Measurements from ENCODE around the gene AVP.
"Not testable (repeated sequence)": the region's sequence is repeated elsewhere in the genome, so short reads cannot be mapped to it uniquely, and the experiment has no call there.

The AVP gene

GRCh38 chr20:3121271-3121911 lies 36.9 kb upstream of the AVP start:
- Mint-ChIP-seq H3K9me3 (peaks cover 22% of the 10 kb centered on the region), H3K4me3 (peak overlapping the region; percentile 64), H3K27me3 (no peaks in the 10 kb centered on the region), H3K36me3 (peaks cover 55% of the 10 kb centered on the region), H3K27ac (peak overlapping the region; percentile 99), H3K4me1 (peaks cover 52% of the 10 kb centered on the region)
- CTCF ChIA-PET = interaction anchor here (1.7 kb wide), 1 partner anchor 68 kb away, joined by 7 read pairs; no protein-coding TSS in a partner anchor
- DNase-seq = peak; percentile 58

DNA sequence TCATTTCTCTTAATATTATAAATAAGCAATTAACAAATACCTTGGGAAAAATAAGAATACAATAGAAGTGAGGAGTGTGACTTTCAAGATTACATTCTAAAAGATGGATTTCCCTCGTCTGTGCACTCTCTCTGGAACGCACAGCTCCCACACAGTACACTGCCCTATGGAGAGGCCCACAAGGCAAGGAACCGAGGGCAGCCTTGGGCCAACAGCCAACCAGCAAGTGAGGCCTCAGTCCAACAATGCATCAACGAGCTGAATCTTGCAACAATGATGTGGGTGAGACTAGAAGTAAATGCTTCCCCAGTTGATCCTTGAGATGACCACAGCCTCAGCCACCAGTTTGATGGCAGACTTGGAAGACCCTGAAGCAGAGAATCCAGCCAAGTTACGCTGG lies 34.5 kb upstream of the AVP start:
- Mint-ChIP-seq H3K36me3 (peaks cover 55% of the 10 kb centered on the region), H3K27me3 (no peaks in the 10 kb centered on the region), H3K4me1 (peaks cover 53% of the 10 kb centered on the region), H3K9me3 (peaks cover 17% of the 10 kb centered on the region), H3K27ac (peak overlapping the region; percentile 76), H3K4me3 (no peak overlapping the region)
- no peak for DNase-seq
- CTCF ChIA-PET = interaction anchor here (1.0 to 2.2 kb wide), 2 partner anchors 29 to 197 kb away, joined by 3 to 7 read pairs; no protein-coding TSS in a partner anchor

DNA sequence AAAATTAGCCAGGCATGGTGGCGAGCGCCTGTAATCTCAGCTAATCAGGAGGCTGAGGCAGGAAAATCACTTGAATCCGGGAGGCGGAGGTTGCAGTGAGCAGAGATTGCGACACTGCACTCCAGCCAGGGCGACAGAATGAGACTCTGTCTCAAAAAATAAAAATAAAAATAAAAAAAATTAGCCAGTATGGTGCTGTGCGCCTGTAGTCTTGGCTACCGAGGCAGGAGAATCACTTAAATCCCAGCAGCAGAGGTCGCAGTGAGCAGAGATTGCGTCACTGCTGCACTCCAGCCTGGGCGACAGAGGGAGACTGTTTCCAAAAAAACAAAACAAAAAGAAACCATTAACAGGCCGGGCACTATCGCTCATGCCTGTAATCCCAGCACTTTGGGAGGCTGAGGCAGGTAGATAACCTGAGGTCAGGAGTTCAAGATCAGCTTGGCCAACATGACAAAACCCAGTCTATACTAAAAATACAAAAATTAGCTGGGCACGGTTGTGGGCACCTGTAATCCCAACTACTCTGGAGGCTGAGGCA lies 33.4 kb upstream of the AVP start:
- Mint-ChIP-seq H3K27ac (peak overlapping the region; percentile 86), H3K36me3 (peaks cover 51% of the 10 kb centered on the region), H3K4me1 (peaks cover 41% of the 10 kb centered on the region)
- DNase-seq = peak; percentile 76
- CTCF ChIA-PET = interaction anchor here (0.7 to 2.2 kb wide), 9 partner anchors 31 to 199 kb away, joined by 3 to 7 read pairs (median 3); no protein-coding TSS in a partner anchor
- H3K4me3 Mint-ChIP-seq, H3K27me3 Mint-ChIP-seq, H3K9me3 Mint-ChIP-seq: not testable (repeated sequence)

- Mint-ChIP-seq H3K27ac (no peak overlapping the region), H3K4me3 (no peak overlapping the region), H3K9me3 (peaks cover under 1% of the 10 kb centered on the region), H3K4me1 (peaks cover 26% of the 10 kb centered on the region), H3K36me3 (peaks cover 38% of the 10 kb centered on the region), H3K27me3 (no peaks in the 10 kb centered on the region)
- DNase-seq = no peak
- CTCF ChIA-PET = interaction anchor here (0.6 to 1.7 kb wide), 7 partner anchors 13 to 565 kb away, joined by 3 to 5 read pairs (median 3); no protein-coding TSS in a partner anchor
Observed at GRCh38 chr20:3116341-3116740, 31.8 kb upstream of the AVP start.

GRCh38 chr20:3115190-3116107 lies 30.9 kb upstream of the AVP start:
- no peak overlapping the region for H3K4me3 Mint-ChIP-seq
- peak; percentile 38 for DNase-seq
- H3K9me3 Mint-ChIP-seq = no peaks in the 10 kb centered on the region
- H3K36me3 Mint-ChIP-seq = peaks cover 35% of the 10 kb centered on the region
- H3K27me3 Mint-ChIP-seq = no peaks in the 10 kb centered on the region
- H3K4me1 Mint-ChIP-seq = peaks cover 17% of the 10 kb centered on the region
- CTCF ChIA-PET = interaction anchor here (0.6 to 2.0 kb wide), 12 partner anchors 11 to 566 kb away, joined by 3 to 6 read pairs (median 3); no protein-coding TSS in a partner anchor
- H3K27ac Mint-ChIP-seq = peak overlapping the region; percentile 24

GRCh38 chr20:3111995-3112394 lies 27.5 kb upstream of the AVP start:
- Mint-ChIP-seq H3K9me3 (no peaks in the 10 kb centered on the region), H3K36me3 (peaks cover 24% of the 10 kb centered on the region), H3K27me3 (no peaks in the 10 kb centered on the region), H3K4me1 (peaks cover 4% of the 10 kb centered on the region), H3K27ac (no peak overlapping the region), H3K4me3 (no peak overlapping the region)
- DNase-seq = no peak
- CTCF ChIA-PET = no interaction called here

GRCh38 chr20:3111507-3111906 lies 27.0 kb upstream of the AVP start:
- Mint-ChIP-seq H3K4me3 (no peak overlapping the region), H3K4me1 (peaks cover 4% of the 10 kb centered on the region), H3K9me3 (no peaks in the 10 kb centered on the region), H3K27ac (no peak overlapping the region), H3K27me3 (no peaks in the 10 kb centered on the region), H3K36me3 (peaks cover 25% of the 10 kb centered on the region)
- CTCF ChIA-PET = no interaction called here
- DNase-seq = no peak

DNA sequence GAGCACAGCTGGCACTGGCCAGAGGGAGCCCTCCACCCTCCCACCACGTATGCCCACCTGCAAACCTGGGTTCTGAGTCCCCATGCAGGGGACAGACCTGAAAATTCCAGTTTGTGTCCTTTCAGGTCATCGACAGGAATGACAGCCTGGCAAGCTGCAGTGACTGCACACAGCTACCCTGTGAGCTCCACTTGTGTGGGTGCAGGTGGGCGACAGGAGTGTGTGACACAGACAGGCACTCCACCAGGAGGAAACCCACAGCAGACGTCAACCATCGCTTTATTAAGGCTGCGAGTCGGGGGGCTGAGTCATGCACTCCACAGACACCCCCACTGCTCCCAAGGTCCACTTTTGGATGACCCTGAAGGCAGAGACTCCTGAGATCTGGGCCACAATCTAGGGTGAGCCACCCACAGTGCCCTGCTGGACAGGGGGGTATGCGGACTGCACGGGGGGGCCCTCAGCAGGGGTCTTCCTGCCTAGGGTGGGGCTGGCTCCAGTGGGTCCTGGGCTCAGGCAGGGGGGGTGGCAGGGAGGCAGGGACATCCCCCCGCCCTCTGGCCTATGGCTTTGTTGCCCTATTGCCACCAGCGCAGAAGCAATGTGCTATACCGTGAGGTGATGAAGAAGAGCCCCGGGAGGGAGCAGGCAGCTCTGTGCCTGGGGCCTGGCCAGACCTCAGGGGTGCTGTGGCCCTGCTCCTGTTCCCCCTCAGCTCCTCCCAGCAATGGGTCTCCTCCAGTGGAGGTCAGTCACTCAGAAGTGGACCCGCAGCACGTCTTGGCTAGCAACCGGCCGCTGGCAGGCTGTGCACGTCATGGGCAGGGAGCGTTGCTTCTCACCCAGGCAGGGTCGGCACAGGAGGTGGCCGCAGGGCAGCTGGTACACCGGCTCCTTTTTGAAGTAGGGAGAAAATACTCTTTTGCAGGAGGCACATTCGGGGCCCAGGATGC lies 25.1 kb upstream of the AVP start:
- no peak for DNase-seq
- H3K4me1 Mint-ChIP-seq = no peaks in the 10 kb centered on the region
- H3K27ac Mint-ChIP-seq = no peak overlapping the region
- H3K36me3 Mint-ChIP-seq = peaks cover 19% of the 10 kb centered on the region
- H3K9me3 Mint-ChIP-seq = no peaks in the 10 kb centered on the region
- no peaks in the 10 kb centered on the region for H3K27me3 Mint-ChIP-seq
- H3K4me3 Mint-ChIP-seq = no peak overlapping the region
- CTCF ChIA-PET = interaction anchor here (0.5 to 1.2 kb wide), 2 partner anchors 54 to 60 kb away, joined by 3 read pairs; no protein-coding TSS in a partner anchor

DNA sequence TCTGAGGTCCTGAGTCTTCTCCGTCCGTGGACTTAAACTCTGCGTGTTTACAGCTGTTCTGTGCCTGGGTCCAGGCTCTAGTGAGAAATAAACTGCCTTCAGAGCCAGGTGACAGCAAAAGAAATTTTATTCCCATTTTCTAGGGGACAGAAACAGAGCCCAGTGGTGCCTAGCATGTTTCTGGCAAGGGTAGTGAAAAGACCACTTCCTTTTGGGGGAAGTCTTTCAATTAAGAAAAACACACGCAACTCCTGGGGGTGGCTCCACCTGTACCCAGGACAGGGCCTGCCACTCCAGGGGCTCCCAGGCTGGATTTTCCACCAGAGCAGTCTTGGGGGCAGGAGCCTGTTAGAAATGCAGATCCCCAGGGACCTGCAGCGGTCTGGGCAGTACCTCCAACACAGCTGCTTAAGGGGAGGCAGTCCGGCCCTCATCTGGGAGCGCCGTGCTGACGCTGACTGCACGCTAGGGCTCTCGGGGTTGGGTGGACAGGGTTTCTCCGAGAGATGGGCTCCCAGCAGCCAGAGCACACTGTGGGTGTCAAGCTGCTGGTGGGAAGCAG lies 23.0 kb upstream of the AVP start:
- Mint-ChIP-seq H3K9me3 (no peaks in the 10 kb centered on the region), H3K4me3 (no peak overlapping the region), H3K27me3 (peaks cover 11% of the 10 kb centered on the region), H3K27ac (no peak overlapping the region), H3K36me3 (peaks cover 8% of the 10 kb centered on the region), H3K4me1 (peaks cover 8% of the 10 kb centered on the region)
- no peak for DNase-seq
- CTCF ChIA-PET = no interaction called here

DNA sequence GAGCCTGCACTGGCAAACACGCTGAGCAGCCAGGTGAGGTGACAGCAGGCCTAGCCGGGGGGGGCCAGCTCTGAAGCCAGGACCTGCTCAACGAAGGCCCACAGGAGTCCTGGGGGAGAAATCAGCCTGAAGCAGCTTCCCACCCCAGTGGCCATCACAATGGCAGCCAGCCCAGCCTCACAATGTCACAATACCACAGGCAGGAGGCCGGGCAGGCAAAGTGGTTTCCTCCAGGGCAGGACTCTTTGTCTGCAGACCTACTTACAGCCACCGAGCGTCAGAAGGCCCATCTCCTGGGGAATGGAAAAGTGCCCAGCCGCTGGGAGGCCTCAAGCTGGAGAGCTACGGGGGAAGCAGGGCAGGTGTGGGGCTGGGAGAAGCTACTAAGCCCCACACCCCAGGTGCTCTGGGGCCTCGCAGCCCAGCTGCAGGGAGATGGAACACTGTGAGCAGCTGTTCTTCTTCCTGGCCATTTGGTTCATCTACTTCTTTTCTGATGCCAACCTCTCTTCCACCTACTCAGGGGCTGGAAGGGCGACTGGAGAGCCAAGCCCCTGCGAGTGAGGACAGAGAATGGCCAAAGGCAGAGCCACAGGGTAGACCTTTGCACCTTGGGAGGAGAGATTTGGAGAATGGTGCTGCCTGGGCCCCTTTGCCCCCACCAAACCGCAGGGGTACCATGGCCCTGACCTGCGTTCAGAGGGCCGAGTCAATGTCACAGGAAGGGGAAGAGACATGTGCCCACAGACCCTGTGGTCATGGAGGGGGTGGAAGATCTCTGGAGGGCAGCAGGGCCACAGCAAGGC lies 22.3 kb upstream of the AVP start:
- H3K27ac Mint-ChIP-seq = no peak overlapping the region
- no peak for DNase-seq
- CTCF ChIA-PET = no interaction called here
- no peak overlapping the region for H3K4me3 Mint-ChIP-seq
- peaks cover 8% of the 10 kb centered on the region for H3K36me3 Mint-ChIP-seq
- H3K9me3 Mint-ChIP-seq = no peaks in the 10 kb centered on the region
- H3K27me3 Mint-ChIP-seq = peaks cover 17% of the 10 kb centered on the region
- H3K4me1 Mint-ChIP-seq = peaks cover 15% of the 10 kb centered on the region

DNA sequence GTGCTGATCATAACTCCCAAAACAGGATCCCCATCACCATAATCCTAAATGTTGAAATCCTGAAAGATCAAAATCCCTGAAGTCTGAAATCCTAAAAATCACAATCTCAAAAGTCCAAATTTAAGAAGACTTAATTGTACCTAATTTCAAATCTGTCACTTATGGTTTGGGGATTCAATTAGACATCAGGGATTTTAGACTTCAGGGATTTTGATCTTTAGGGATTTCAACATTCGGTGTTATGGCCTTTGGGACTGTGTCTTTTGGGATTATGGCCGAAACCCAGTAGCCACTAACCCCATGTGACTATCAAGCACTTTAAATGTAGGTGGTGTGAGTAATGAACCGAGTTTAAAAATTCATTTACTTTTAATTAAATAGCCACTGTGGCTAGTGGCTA lies 21.7 kb upstream of the AVP start:
- Mint-ChIP-seq H3K4me1 (peaks cover 20% of the 10 kb centered on the region), H3K36me3 (peaks cover 4% of the 10 kb centered on the region), H3K9me3 (no peaks in the 10 kb centered on the region), H3K4me3 (no peak overlapping the region), H3K27me3 (peaks cover 24% of the 10 kb centered on the region), H3K27ac (no peak overlapping the region)
- DNase-seq = no peak
- CTCF ChIA-PET = no interaction called here

DNA sequence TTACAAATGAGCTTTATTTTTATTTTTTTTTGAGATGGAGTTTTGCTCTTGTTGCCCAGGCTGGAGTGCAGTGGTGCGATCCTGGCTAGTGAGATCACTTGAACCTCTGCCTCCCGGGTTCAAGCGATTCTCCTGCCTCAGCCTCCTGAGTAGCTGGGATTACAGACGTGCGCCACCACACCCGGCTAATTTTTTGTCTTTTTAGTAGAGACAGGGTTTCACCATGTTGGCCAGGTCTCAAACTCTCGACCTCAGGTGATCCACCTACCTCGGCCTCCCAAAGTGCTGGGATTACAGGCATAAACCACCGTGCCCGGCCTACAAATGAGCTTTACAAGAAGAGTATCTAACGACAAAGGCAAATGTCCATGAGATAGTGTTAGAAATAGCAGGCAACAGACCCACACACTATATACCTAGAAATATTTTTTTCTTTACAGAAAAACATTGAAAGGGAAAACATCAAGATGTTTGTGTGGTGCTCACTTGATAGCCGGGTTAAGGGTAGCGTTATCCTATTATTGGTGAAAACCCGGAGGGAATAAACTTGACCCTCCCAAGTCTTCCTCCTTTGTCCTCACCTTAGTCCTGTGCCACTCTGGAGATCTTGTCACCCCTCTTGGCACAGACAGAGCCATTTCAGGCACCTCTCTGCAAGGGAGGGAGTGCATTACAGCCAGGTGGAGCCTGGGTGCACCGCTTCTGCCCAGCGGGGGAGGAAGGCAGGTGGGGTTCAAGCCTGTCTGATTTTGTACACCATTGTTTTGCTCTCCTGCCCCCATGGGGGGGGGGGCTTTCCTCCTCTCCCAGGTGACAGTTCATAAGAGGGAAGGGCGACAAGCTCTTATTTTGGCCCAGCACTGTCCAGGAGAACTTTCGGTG lies 21.0 kb upstream of the AVP start:
- CTCF ChIA-PET = interaction anchor here (0.6 to 0.9 kb wide), 2 partner anchors 9 to 143 kb away, joined by 3 read pairs; no protein-coding TSS in a partner anchor
- Mint-ChIP-seq H3K36me3 (peaks cover 1% of the 10 kb centered on the region), H3K4me3 (no peak overlapping the region), H3K9me3 (no peaks in the 10 kb centered on the region), H3K4me1 (peaks cover 21% of the 10 kb centered on the region), H3K27me3 (peaks cover 31% of the 10 kb centered on the region), H3K27ac (no peak overlapping the region)
- DNase-seq = no peak
